T-cell (primary cell): ENCODE results near the gene ZNF514. TPM values are rescaled to one million over a fixed set of nuclear protein-coding genes. Genes with fewer than 3 reads are reported as not detected.
"Not testable (repeated sequence)": the region's sequence is repeated elsewhere in the genome, so short reads cannot be mapped to it uniquely, and the experiment has no call there.

ENCODE experiments used
- ATAC-seq, 4 experiments: fragments of 200-7000 bp in 3 of 4; fragments of 150-1000 bp in 1 of 4; cut with Tn5 transposase; replicated peaks in 1 of 4; 1 replicate in 3 of 4; 2 replicates in 1 of 4; pipeline ENCODE4 v1.10.0; 2021; ENCODE audit warnings: moderate library complexity in 3 of 4, mild to moderate bottlenecking in 2 of 4, moderate number of reproducible peaks in 1 of 4
- CTCF ChIA-PET, 2 donors: fragments of 300-600 bp; sonication (Branson Sonifier 250); formaldehyde crosslinking; loops; one replicate each; lab custom pipeline; 2022; ENCODE audit warnings: antibody characterized with exemption in 2 of 2; lab: Charles Lee
- POLR2A ChIA-PET, 2 donors: fragments of 300-600 bp; sonication (Branson Sonifier 250); formaldehyde crosslinking; loops; one replicate each; lab custom pipeline; 2022; ENCODE audit warnings: antibody characterized with exemption in 2 of 2; lab: Charles Lee
- DNase-seq, 35 experiments: peaks; one replicate each; pipeline versions ENCODE4 v3.0.0 to v3.0.0-alpha.2; 2013 to 2023
- H3K27ac ChIP-seq: one replicate; pipeline ENCODE4 v1.5.1; 2013; ENCODE audit warnings: low read length
- H3K27me3 ChIP-seq, 2 experiments: replicated peaks in 1 of 2; 1 replicate in 1 of 2; 2 replicates in 1 of 2; pipeline versions ENCODE4 v1.6.1 to v1.7.0; 2013; ENCODE audit warnings: low read length in 1 of 2, mixed read lengths in 1 of 2; ENCODE audit not compliant: control insufficient read depth in 2 of 2, insufficient read depth in 2 of 2; ENCODE audit errors: extremely low read depth in 1 of 2
- H3K36me3 ChIP-seq, 2 donors: 1 replicate in 1 of 2; 2 replicates in 1 of 2; pipeline versions ENCODE4 v1.6.1 to v1.7.0; 2013; ENCODE audit warnings: low read length in 1 of 2; ENCODE audit not compliant: control insufficient read depth in 2 of 2, insufficient read depth in 1 of 2; ENCODE audit errors: extremely low read depth in 1 of 2
- H3K4me1 ChIP-seq, 2 experiments: 1 replicate in 1 of 2; 2 replicates in 1 of 2; pipeline versions ENCODE4 v1.6.1 to v1.7.0; 2013; ENCODE audit warnings: low read length in 2 of 2, mixed read lengths in 1 of 2; ENCODE audit not compliant: insufficient read depth in 2 of 2, control insufficient read depth in 1 of 2; ENCODE audit errors: extremely low read depth in 1 of 2
- H3K4me3 ChIP-seq, 2 donors: 1 replicate in 1 of 2; 2 replicates in 1 of 2; pipeline versions ENCODE4 v1.5.1 to v1.7.0; 2013; ENCODE audit warnings: mild to moderate bottlenecking in 2 of 2, low read length in 1 of 2, moderate library complexity in 1 of 2; ENCODE audit not compliant: control insufficient read depth in 1 of 2; ENCODE audit errors: extremely low read depth in 1 of 2
- H3K9me3 ChIP-seq: 2 replicates; pipeline ENCODE4 v1.7.0; 2013
- H3K27ac Mint-ChIP-seq, 2 donors: one replicate each; pipeline ENCODE4 v1.8.0; 2020 to 2021; ENCODE audit warnings: mild to moderate bottlenecking in 2 of 2, mixed read lengths in 2 of 2
- H3K27me3 Mint-ChIP-seq, 2 donors: one replicate each; pipeline ENCODE4 v1.8.0; 2021 to 2022; ENCODE audit warnings: mixed read lengths in 2 of 2
- H3K36me3 Mint-ChIP-seq: one replicate; pipeline ENCODE4 v1.8.0; 2021; ENCODE audit warnings: mixed read lengths
- H3K4me1 Mint-ChIP-seq, 3 donors: one replicate each; pipeline ENCODE4 v1.8.0; 2020 to 2022; ENCODE audit warnings: mixed read lengths in 3 of 3, mild to moderate bottlenecking in 1 of 3
- H3K4me3 Mint-ChIP-seq, 3 donors: one replicate each; pipeline ENCODE4 v1.8.0; 2020 to 2022; ENCODE audit warnings: mild to moderate bottlenecking in 3 of 3, mixed read lengths in 3 of 3, moderate library complexity in 3 of 3
- H3K9me3 Mint-ChIP-seq, 3 donors: one replicate each; pipeline ENCODE4 v1.8.0; 2020 to 2022; ENCODE audit warnings: mixed read lengths in 3 of 3
- WGBS: methylation state at CpG from one replicate; pipeline ENCODE4 v1.1.5; 2013; ENCODE audit warnings: missing lambda C conversion rate; ENCODE audit not compliant: insufficient coverage; 5-methylcytosine and 5-hydroxymethylcytosine counted together
- total RNA-seq, 35 experiments: library from RNA in 6 of 35; stranded (reverse) in 6 of 35; fragments of 120-200 nt in 1 of 35; gene quantifications; one replicate each; pipeline versions ENCODE4 v1.2.1 to v1.2.4 and lab custom pipeline; 2013 to 2026

ZNF514 gene
- total RNA-seq, 5 donors from 2014 or later (not counting 1 experiment from before 2014, with no cell fraction given), result 11.8 to 29.2 (median 25.5) TPM

DNA sequence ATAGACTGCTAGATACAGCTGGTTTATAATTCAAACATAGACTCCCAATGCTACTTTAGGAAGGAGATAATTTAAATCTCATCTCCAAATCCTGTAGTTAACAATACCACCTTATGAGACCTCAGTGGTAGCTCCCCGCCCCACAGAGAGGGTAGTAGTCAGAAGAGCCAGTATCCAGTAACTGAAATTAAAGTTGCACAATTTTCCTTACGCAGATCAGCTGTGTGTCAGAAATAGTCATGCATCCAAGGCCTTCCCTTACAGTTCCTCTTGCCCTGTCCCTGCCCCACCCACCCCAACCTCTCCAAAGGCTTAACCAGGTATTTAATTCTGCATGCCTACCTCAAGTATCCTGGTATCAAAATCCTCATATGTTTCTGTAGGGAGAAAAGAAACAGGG, 53.6 kb downstream of the ZNF514 start:
- Histone ChIP-seq H3K4me3 (no peak overlapping the region), H3K27me3 (no peaks in the 10 kb centered on the region), H3K27ac (no peak overlapping the region), H3K4me1 (no peaks in the 10 kb centered on the region), H3K36me3 (peaks cover 17 to 88% of the 10 kb centered on the region in 2 donors), H3K9me3 (no peaks in the 10 kb centered on the region)
- DNase-seq (no peak), ATAC-seq (no peak)
- no peaks in the 10 kb centered on the region for H3K27me3 Mint-ChIP-seq
- no CpG with 5 or more reads among the region's 2 CpGs for WGBS
- CTCF ChIA-PET, result interaction anchor here (0.6 to 1.5 kb wide), 4 partner anchors 9 to 84 kb away, joined by 3 to 9 read pairs (median 6); no protein-coding TSS in a partner anchor
- H3K36me3 Mint-ChIP-seq, result peaks cover 75% of the 10 kb centered on the region
- POLR2A ChIA-PET, result no interaction called here
- H3K9me3 Mint-ChIP-seq, result no peaks in the 10 kb centered on the region
- no peak overlapping the region for H3K27ac Mint-ChIP-seq
- peaks cover 2 to 14% (median 5%) of the 10 kb centered on the region in 3 donors for H3K4me1 Mint-ChIP-seq
- H3K4me3 Mint-ChIP-seq, result no peak overlapping the region

DNA sequence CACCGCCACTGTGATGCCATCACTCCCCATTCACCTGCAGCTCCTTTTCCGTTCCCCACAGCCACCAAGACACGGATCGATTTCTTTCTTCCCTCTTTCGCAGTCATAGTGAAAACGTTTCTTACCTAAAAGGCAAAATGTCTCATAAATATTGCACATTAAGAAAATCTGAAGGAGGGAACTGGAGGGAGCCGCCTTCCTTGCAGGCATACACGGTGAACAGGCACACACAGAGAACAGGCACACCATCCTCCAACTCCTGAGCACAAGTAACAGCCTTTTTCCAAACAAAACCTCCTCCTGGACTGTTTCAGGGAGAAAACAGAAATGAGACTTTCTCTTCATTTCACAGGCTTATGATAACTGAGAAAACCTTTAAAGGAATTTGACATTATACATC, 55.0 kb downstream of the ZNF514 start:
- no peak overlapping the region for H3K4me3 ChIP-seq
- H3K36me3 Mint-ChIP-seq, result peaks cover 77% of the 10 kb centered on the region
- POLR2A ChIA-PET, result no interaction called here

DNA sequence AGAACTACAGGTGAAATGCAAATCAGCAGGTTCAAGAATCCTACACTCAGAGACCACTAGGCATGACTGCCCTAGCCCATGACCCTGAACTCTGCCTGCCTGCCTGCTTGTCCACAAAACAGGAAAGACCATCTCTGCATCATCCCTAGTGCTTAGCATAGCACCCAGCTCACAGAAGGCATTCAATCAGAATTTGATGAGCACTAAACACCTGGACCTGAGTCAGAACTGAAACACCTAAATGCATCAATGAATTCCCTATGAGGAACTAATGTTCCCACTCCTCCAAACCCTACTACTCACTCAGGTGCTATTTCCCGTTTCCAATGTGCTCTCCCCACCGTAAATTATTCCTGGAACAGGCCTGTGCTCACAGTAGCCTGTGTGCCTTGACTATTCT, 59.7 kb downstream of the ZNF514 start:
- no peaks in the 10 kb centered on the region for H3K4me1 ChIP-seq
- no peak overlapping the region for H3K27ac ChIP-seq
- Mint-ChIP-seq H3K27ac (no peak overlapping the region), H3K4me1 (peaks cover 25 to 29% (median 25%) of the 10 kb centered on the region in 3 donors), H3K9me3 (no peaks in the 10 kb centered on the region), H3K4me3 (no peak overlapping the region), H3K27me3 (no peaks in the 10 kb centered on the region), H3K36me3 (peaks cover 75% of the 10 kb centered on the region)
- CTCF ChIA-PET, result interaction anchor here in 1 of 2 donors (1.2 kb wide), 1 partner anchor 23 kb away, joined by 4 read pairs; no protein-coding TSS in a partner anchor
- WGBS, result 100% methylated on average over 2 of the region's 2 CpGs
- DNase-seq (no peak), ATAC-seq (no peak)
- H3K4me3 ChIP-seq, result no peak overlapping the region
- POLR2A ChIA-PET, result no interaction called here
- no peaks in the 10 kb centered on the region for H3K9me3 ChIP-seq
- peaks cover 6 to 44% of the 10 kb centered on the region in 2 donors for H3K36me3 ChIP-seq
- no peaks in the 10 kb centered on the region for H3K27me3 ChIP-seq

More for the DNA sequence above, 55.0 kb downstream of the ZNF514 start:
- no peaks in the 10 kb centered on the region for H3K27me3 Mint-ChIP-seq
- no peak overlapping the region for H3K27ac Mint-ChIP-seq
- DNase-seq, result no peak
- Histone ChIP-seq H3K27me3 (no peaks in the 10 kb centered on the region), H3K9me3 (no peaks in the 10 kb centered on the region), H3K4me1 (no peaks in the 10 kb centered on the region), H3K36me3 (peaks cover 12 to 82% of the 10 kb centered on the region in 2 donors), H3K27ac (no peak overlapping the region)
- WGBS, result 100% methylated on average over 1 of the region's 8 CpGs
- CTCF ChIA-PET, result interaction anchor here in 1 of 2 donors (1.0 kb wide), 1 partner anchor 25 kb away, joined by 5 read pairs; no protein-coding TSS in a partner anchor
- no peak for ATAC-seq
- peaks cover 0 to 13% (median 3%) of the 10 kb centered on the region in 3 donors for H3K4me1 Mint-ChIP-seq
- no peak overlapping the region for H3K4me3 Mint-ChIP-seq
- H3K9me3 Mint-ChIP-seq, result no peaks in the 10 kb centered on the region

DNA sequence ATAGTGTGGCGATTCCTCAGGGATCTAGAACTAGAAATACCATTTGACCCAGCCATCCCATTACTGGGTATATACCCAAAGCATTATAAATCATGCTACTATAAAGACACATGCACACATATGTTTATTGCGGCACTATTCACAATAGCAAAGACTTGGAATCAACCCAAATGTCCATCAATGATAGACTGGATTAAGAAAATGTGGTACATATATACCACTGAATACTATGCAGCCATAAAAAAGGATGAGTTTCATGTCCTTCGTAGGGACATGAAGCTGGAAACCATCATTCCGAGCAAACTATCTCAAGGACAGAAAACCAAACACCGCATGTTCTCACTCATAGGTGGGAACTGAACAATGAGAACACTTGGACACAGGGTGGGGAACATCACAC, 61.4 kb downstream of the ZNF514 start:
- ATAC-seq, H3K4me3 Mint-ChIP-seq, H3K4me1 ChIP-seq, H3K27me3 ChIP-seq, POLR2A ChIA-PET, H3K9me3 ChIP-seq, DNase-seq, H3K9me3 Mint-ChIP-seq, H3K27ac ChIP-seq, H3K27me3 Mint-ChIP-seq, H3K27ac Mint-ChIP-seq, CTCF ChIA-PET, H3K4me3 ChIP-seq: not testable (repeated sequence)
- Mint-ChIP-seq H3K36me3 (peaks cover 80% of the 10 kb centered on the region), H3K4me1 (peaks cover 35 to 43% (median 36%) of the 10 kb centered on the region in 3 donors)
- H3K36me3 ChIP-seq, result peaks cover under 1 to 36% of the 10 kb centered on the region in 2 donors
- WGBS, result no CpG with 5 or more reads among the region's 5 CpGs

Other genes with a start within 250 kb of the ZNF514 start
- 100 to 1,000 TPM; 129 to 179 (median 150) TPM for gene MAL, start 134.1 kb downstream of the ZNF514 start, total RNA-seq
- 10 to 100 TPM; 32.3 to 58.3 (median 57.0) TPM for gene MRPS5, start 38.0 kb downstream of the ZNF514 start, total RNA-seq
- 1 to 10 TPM; 1.8 to 8.2 (median 7.5) TPM for gene ZNF2, start 6.0 kb upstream of the ZNF514 start, total RNA-seq
- gene ZNF892, start 47.7 kb upstream of the ZNF514 start, total RNA-seq, result 1 to 10 TPM; 2.7 to 6.0 (median 4.1) TPM
- gene PROM2, start 114.6 kb upstream of the ZNF514 start, total RNA-seq, result 1 to 10 TPM in 2 of 5 donors, under 1 TPM in 3; 0.30 to 2.1 (median 0.40) TPM
- gene KCNIP3, start 137.5 kb upstream of the ZNF514 start, total RNA-seq, result not detected
- gene FAHD2A, start 242.9 kb upstream of the ZNF514 start, total RNA-seq, result 10 to 100 TPM; 26.4 to 34.9 (median 28.7) TPM